HCT116 (cell line): Measurements from ENCODE around the gene YIF1B. TPM values are rescaled to one million over a fixed set of nuclear protein-coding genes. Genes with fewer than 3 reads are reported as not detected.

ENCODE experiments used
- ATAC-seq: fragments of 200-7000 bp; cut with Tn5 transposase; 2 replicates; pipeline ENCODE4 v1.9.1; 2020; ENCODE audit warnings: mild to moderate bottlenecking, moderate library complexity
- BruUV-seq: library from RNA; stranded (reverse); fragments of 400-500 nt; replicated peaks from 2 replicates; lab custom pipeline; 2021; lab: Mats Ljungman, UMichigan
- CTCF ChIA-PET: fragments of 300-600 bp; sonication (Branson Sonifier 250); formaldehyde crosslinking; loops from one replicate; lab custom pipeline; 2021; ENCODE audit warnings: antibody characterized with exemption; lab: Charles Lee
- POLR2A ChIA-PET: fragments of 300-600, 350-600 bp; sonication (Branson Sonifier 250); formaldehyde crosslinking; loops from one replicate; lab custom pipeline; 2021; ENCODE audit warnings: antibody characterized with exemption; lab: Charles Lee
- RAD21 ChIA-PET, 2 experiments: fragments of 300-600 bp; sonication (Branson Sonifier 250); formaldehyde crosslinking; loops; one replicate each; lab custom pipeline; 2023; ENCODE audit warnings: low total read pairs in 2 of 2; ENCODE audit not compliant: uncharacterized antibody in 2 of 2, unreplicated experiment in 2 of 2, low non-redundant PET in 1 of 2; lab: Charles Lee
- DNase-seq: peaks from one replicate; pipeline ENCODE4 v3.0.0-alpha.2; 2010; ENCODE audit warnings: low read depth, low spot score
- H2AFZ ChIP-seq: fragments of 200-600 bp; shearing (Covaris generic), sonication (generic); 2 replicates; pipeline ENCODE4 v1.6.1; 2017; ENCODE audit warnings: low read depth, mixed run types, mixed read lengths, antibody characterized with exemption, low read length; ENCODE audit not compliant: poor library complexity, severe bottlenecking
- H3K27ac ChIP-seq: 2 replicates; pipeline ENCODE4 v1.5.1; 2012; ENCODE audit warnings: low read depth, low read length
- H3K27me3 ChIP-seq: fragments of 200-600 bp; sonication (generic); 2 replicates; pipeline ENCODE4 v1.6.1; 2016; ENCODE audit warnings: mixed run types, low read length, mixed read lengths; ENCODE audit not compliant: insufficient read depth
- H3K36me3 ChIP-seq, 2 experiments: fragments of 200-500 bp in 1 of 2; fragments of 200-600 bp in 1 of 2; sonication (Bioruptor generic) in 1 of 2; sonication (generic) in 1 of 2; 2 replicates each; pipeline versions ENCODE4 v1.5.1 to v1.6.1; 2014 to 2016; ENCODE audit warnings: low read length in 2 of 2, inconsistent platforms in 1 of 2, mixed read lengths in 1 of 2, mixed run types in 1 of 2; ENCODE audit not compliant: insufficient read depth in 2 of 2, control insufficient read depth in 1 of 2
- H3K4me1 ChIP-seq, 2 experiments: fragments of 200-600 bp in 1 of 2; sonication (generic) in 1 of 2; 2 replicates each; pipeline versions ENCODE4 v1.5.1 to v1.6.1; 2012 to 2017; ENCODE audit warnings: low read length in 2 of 2, inconsistent platforms in 1 of 2, mild to moderate bottlenecking in 1 of 2, mixed read lengths in 1 of 2, mixed run types in 1 of 2, moderate library complexity in 1 of 2; ENCODE audit not compliant: insufficient read depth in 2 of 2, control insufficient read depth in 1 of 2
- H3K4me2 ChIP-seq: fragments of 200-600 bp; sonication (generic); 2 replicates; pipeline ENCODE4 v1.6.1; 2017; ENCODE audit warnings: mixed run types, low read length, mixed read lengths
- H3K4me3 ChIP-seq, 2 experiments: fragments of 200-600 bp in 1 of 2; sonication (generic) in 1 of 2; replicated peaks in 1 of 2; 2 replicates each; pipeline ENCODE4 v1.5.1; 2011 to 2016; ENCODE audit warnings: low read length in 2 of 2, control low read depth in 1 of 2, low read depth in 1 of 2, mild to moderate bottlenecking in 1 of 2, mixed read lengths in 1 of 2, mixed run types in 1 of 2
- H3K79me2 ChIP-seq: fragments of 200-600 bp; sonication (generic); 2 replicates; pipeline ENCODE4 v1.6.1; 2017; ENCODE audit warnings: mild to moderate bottlenecking, mixed run types, low read length, moderate library complexity, mixed read lengths; ENCODE audit not compliant: insufficient read depth
- H3K9ac ChIP-seq: fragments of 200-600 bp; sonication (generic); 2 replicates; pipeline ENCODE4 v1.6.1; 2016; ENCODE audit warnings: low read length, mixed read lengths
- H3K9me2 ChIP-seq: fragments of 200-600 bp; sonication (generic), shearing (Covaris generic); 2 replicates; pipeline ENCODE4 v1.6.1; 2017; ENCODE audit warnings: mixed run types, mild to moderate bottlenecking, moderate library complexity; ENCODE audit not compliant: insufficient read depth
- H3K9me3 ChIP-seq, 2 experiments: fragments of 200-500 bp in 1 of 2; fragments of 200-600 bp in 1 of 2; sonication (Bioruptor generic) in 1 of 2; sonication (generic) in 1 of 2; 2 replicates each; pipeline ENCODE4 v1.6.1; 2014 to 2017; ENCODE audit warnings: low read length in 2 of 2, mixed read lengths in 2 of 2, inconsistent platforms in 1 of 2, low read depth in 1 of 2, mild to moderate bottlenecking in 1 of 2, mixed run types in 1 of 2, moderate library complexity in 1 of 2; ENCODE audit not compliant: control insufficient read depth in 1 of 2, insufficient read depth in 1 of 2
- H4K20me1 ChIP-seq: fragments of 200-600 bp; sonication (generic), shearing (Covaris generic); 2 replicates; pipeline ENCODE4 v1.6.1; 2017; ENCODE audit warnings: mixed run types, mild to moderate bottlenecking, moderate library complexity; ENCODE audit not compliant: insufficient read depth
- ATF3 ChIP-seq: IDR thresholded peaks from 2 replicates; pipeline ENCODE4 v1.6.1; 2012
- CBX3 ChIP-seq: IDR thresholded peaks from 2 replicates; pipeline ENCODE4 v1.6.1; 2012; ENCODE audit warnings: low read depth
- CEBPB ChIP-seq: IDR thresholded peaks from 2 replicates; pipeline ENCODE4 v1.6.1; 2012; ENCODE audit warnings: low read depth
- EGR1 ChIP-seq: IDR thresholded peaks from 2 replicates; pipeline ENCODE4 v1.6.1; 2012; ENCODE audit warnings: low read depth
- EZH2 ChIP-seq: fragments of 200-600 bp; sonication (generic); IDR thresholded peaks from 2 replicates; pipeline ENCODE4 v1.6.1; 2017; ENCODE audit warnings: antibody characterized with exemption, mixed run types
- EZH2phosphoT487 ChIP-seq: fragments of 200-600 bp; IDR thresholded peaks from 2 replicates; pipeline ENCODE4 v1.6.1; 2018; ENCODE audit warnings: antibody characterized with exemption, borderline replicate concordance
- FOSL1 ChIP-seq: IDR thresholded peaks from 2 replicates; pipeline ENCODE4 v1.6.1; 2012; ENCODE audit warnings: low read depth
- JUND ChIP-seq: IDR thresholded peaks from 2 replicates; pipeline ENCODE4 v1.6.1; 2012
- MAX ChIP-seq: IDR thresholded peaks from 2 replicates; pipeline ENCODE4 v1.6.1; 2012
- POLR2A ChIP-seq: IDR thresholded peaks from 2 replicates; pipeline ENCODE4 v1.7.0; 2011; ENCODE audit warnings: borderline replicate concordance; ENCODE audit not compliant: insufficient read depth, insufficient read length; ENCODE audit errors: extremely low read depth
- POLR2AphosphoS5 ChIP-seq: IDR thresholded peaks from 2 replicates; pipeline ENCODE4 v1.6.1; 2011; ENCODE audit warnings: mild to moderate bottlenecking, low read depth, low read length, moderate library complexity
- RAD21 ChIP-seq: IDR thresholded peaks from 2 replicates; pipeline ENCODE4 v1.6.1; 2012; ENCODE audit warnings: low read depth, mild to moderate bottlenecking
- REST ChIP-seq: IDR thresholded peaks from 2 replicates; pipeline ENCODE4 v1.6.1; 2012; ENCODE audit warnings: low read depth
- SP1 ChIP-seq: IDR thresholded peaks from 2 replicates; pipeline ENCODE4 v1.6.1; 2012; ENCODE audit warnings: low read depth
- SRF ChIP-seq: IDR thresholded peaks from 2 replicates; pipeline ENCODE4 v1.6.1; 2012; ENCODE audit warnings: low read depth
- TCF7L2 ChIP-seq: IDR thresholded peaks from 2 replicates; pipeline ENCODE4 v1.7.0; 2011; ENCODE audit warnings: borderline replicate concordance, inconsistent platforms; ENCODE audit not compliant: insufficient read depth, insufficient read length; ENCODE audit errors: extremely low read depth
- YY1 ChIP-seq: IDR thresholded peaks from 2 replicates; pipeline ENCODE4 v1.6.1; 2011; ENCODE audit warnings: low read length, low read depth, moderate library complexity, mild to moderate bottlenecking; ENCODE audit not compliant: insufficient replicate concordance; ENCODE audit errors: extremely low read depth
- ZNF274 ChIP-seq: fragments of 200-500 bp; sonication (Bioruptor generic); IDR thresholded peaks from 2 replicates; pipeline ENCODE4 v1.6.1; 2014; ENCODE audit warnings: mild to moderate bottlenecking, low read depth, low read length, inconsistent platforms
- intact Hi-C: fragments of 100-400 bp; cut with micrococcal nuclease; formaldehyde crosslinking; loops from 2 replicates; pipeline ENCODE4 v1.10.0; 2022
- total RNA-seq: library from RNA; stranded (reverse); gene quantifications from one replicate; pipeline ENCODE4 v1.2.1, GENCODE V29; 2021; ENCODE audit not compliant: unreplicated experiment
- TF ChIP-seq, protein P1 (sequence below): IDR thresholded peaks from 2 replicates; pipeline ENCODE4 v1.6.1; 2011; ENCODE audit warnings: mild to moderate bottlenecking, low read length, moderate library complexity; ENCODE audit not compliant: insufficient replicate concordance; ENCODE audit errors: extremely low read depth

YIF1B gene
- total RNA-seq, 1 experiment from 2014 or later, result 67.5 TPM

DNA sequence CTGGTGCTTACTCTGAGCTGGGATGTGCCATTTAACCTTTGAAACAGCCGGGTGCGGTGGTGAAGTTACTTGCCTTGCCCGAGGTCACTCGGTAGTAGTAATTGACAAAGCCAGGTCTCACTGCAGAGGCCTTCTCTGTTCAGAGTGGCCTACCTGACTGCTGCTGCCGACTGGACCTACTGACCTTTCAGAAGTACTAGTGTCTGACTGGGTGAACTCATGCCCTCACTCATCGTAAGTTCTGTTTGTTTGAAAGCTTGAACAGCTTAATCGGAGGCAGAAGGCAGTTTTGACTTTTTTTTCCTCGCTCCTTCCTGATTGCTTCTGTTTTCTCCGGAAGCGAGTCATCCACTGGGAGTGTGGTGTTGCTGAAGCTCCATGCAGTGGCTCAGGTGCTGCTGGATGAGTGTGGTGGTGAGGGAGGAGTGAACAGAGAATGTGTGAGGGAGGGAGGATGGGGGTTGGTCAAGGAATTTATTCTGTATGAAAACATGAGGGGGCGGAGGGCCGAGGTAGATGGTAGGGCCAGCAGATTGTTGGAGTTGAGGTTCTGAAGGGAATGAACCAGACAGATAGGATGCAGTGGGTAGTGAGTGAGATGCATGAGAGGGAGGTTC is 48.7 kb downstream of the YIF1B start:
- Histone ChIP-seq H3K27ac (peak overlapping the region; percentile 99), H3K9me2 (no peaks in the 10 kb centered on the region), H3K9me3 (no peaks in the 10 kb centered on the region), H3K4me2 (peak overlapping the region; percentile 90), H4K20me1 (no peaks in the 10 kb centered on the region; the same call in 1 of the 2 replicates), H3K79me2 (peaks cover 77% of the 10 kb centered on the region), H3K4me3 (peak overlapping the region; percentile 81 to 100), H3K27me3 (no peaks in the 10 kb centered on the region), H3K4me1 (peaks cover 59 to 83% of the 10 kb centered on the region in 2 experiments), H3K36me3 (no peaks in the 10 kb centered on the region; a peak in 1 of 4 replicates), H3K9ac (peak overlapping the region; percentile 88), H2AFZ (no peak overlapping the region)
- no TSS peak for BruUV-seq
- ATAC-seq (peak; percentile 14; the same call in 1 of the 2 replicates), DNase-seq (peak; percentile 38)
- intact Hi-C loops, result no loop called here
- RAD21 ChIA-PET, result no interaction called here
- CTCF ChIA-PET, result interaction anchor here (0.9 to 1.7 kb wide), 2 partner anchors 23 to 38 kb away, joined by 3 to 7 read pairs; no protein-coding TSS in a partner anchor
- POLR2A ChIA-PET, result interaction anchor here (0.7 to 3.1 kb wide), 2 partner anchors 37 to 1104 kb away, joined by 3 to 19 read pairs; partner anchors contain the start of gene C19orf33
- TF ChIP-seq JUND (peak; percentile 45; the same call in 1 of the 2 replicates), TCF7L2 (no peak), RAD21 (0 out of 2 replicates have a peak, but pooled peaks have one; percentile 3), CEBPB (no peak), SP1 (peak; percentile 65; the same call in 1 of the 2 replicates), FOSL1 (0 out of 2 replicates have a peak, but pooled peaks have one; percentile 45), EZH2 (no peak), YY1 (no peak), REST (no peak), EZH2phosphoT487 (no peak), ATF3 (no peak), ZNF274 (no peak), SRF (no peak), POLR2AphosphoS5 (no peak; the same call in 1 of the 2 replicates), POLR2A (no peak), MAX (peak; percentile 73), EGR1 (peak; percentile 69), CBX3 (peak; percentile 68; the same call in 1 of the 2 replicates)
- TF ChIP-seq, protein P1, sequence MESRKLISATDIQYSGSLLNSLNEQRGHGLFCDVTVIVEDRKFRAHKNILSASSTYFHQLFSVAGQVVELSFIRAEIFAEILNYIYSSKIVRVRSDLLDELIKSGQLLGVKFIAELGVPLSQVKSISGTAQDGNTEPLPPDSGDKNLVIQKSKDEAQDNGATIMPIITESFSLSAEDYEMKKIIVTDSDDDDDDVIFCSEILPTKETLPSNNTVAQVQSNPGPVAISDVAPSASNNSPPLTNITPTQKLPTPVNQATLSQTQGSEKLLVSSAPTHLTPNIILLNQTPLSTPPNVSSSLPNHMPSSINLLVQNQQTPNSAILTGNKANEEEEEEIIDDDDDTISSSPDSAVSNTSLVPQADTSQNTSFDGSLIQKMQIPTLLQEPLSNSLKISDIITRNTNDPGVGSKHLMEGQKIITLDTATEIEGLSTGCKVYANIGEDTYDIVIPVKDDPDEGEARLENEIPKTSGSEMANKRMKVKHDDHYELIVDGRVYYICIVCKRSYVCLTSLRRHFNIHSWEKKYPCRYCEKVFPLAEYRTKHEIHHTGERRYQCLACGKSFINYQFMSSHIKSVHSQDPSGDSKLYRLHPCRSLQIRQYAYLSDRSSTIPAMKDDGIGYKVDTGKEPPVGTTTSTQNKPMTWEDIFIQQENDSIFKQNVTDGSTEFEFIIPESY, result peak; percentile 12
